Measurements from ENCODE around the gene GTF2IRD1. TPM values are rescaled to one million over a fixed set of nuclear protein-coding genes. Genes with fewer than 3 reads are reported as not detected.
"Not testable (repeated sequence)": the region's sequence is repeated elsewhere in the genome, so short reads cannot be mapped to it uniquely, and the experiment has no call there.

Gene GTF2IRD1
- polyA plus RNA-seq, 10 donors = 30.9 to 45.9 (median 38.7) TPM

DNA sequence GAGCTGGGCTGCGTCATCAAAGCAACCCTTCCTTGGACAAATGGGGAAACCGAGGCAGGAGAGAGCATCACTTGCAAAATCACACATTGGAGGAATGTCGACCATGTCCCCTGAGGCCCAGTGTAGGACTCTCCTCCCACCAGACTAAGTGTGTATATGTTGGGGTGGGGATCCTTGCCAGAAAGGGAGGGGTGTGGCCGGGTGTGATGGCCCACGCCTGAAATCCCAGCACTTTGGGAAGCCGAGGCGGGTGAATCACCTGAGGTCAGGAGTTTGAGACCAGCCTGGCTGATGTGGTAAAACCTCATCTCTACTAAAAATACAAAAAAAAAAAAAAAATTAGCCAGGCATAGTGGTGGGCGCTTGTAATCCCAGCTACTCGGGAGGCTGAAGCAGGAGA is 23.3 kb upstream of the GTF2IRD1 start:
- DNase-seq = not testable (repeated sequence)

- DNase-seq = no peak
Measured at GRCh38 chr7:74430961-74431466, 22.7 kb upstream of the GTF2IRD1 start.

DNA sequence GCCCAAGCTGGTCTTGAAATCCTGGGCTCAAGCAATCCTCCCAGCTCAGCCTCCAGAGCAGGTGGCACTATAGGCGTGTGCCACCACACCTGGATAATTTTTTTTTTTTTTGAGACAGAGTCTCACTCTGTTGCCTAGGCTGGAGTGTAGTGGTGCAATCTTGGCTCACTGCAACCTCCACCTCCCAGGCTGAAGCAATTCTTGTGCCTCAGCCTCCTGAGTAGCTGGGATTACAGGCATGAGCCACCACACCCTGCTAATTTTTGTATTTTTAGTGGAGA is 16.5 kb upstream of the GTF2IRD1 start:
- DNase-seq = not testable (repeated sequence)

GRCh38 chr7:74438327-74438726 is 15.4 kb upstream of the GTF2IRD1 start:
- no peak for DNase-seq

DNA sequence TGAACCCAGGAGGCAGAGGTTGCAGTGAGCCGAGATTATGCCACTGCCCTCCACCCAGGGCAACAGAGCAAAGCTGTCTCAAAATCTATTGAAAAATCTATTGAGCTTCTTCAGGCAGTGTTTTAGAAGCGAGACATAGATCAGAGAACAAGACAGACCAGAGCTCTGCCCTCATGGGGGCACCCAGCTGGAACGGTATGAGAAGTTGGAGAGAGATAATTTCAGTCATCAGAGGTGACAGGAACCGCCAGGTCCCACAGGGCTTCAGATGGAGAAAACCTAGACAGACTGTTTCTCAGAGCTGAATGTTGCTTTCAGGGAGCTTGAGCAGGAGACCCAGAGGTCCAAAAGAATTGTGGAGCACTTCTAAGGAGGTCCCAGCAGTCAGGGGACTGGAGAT is 14.2 kb upstream of the GTF2IRD1 start:
- DNase-seq = no peak

GRCh38 chr7:74440143-74440542 is 13.6 kb upstream of the GTF2IRD1 start:
- not testable (repeated sequence) for DNase-seq

GRCh38 chr7:74441801-74442200 is 11.9 kb upstream of the GTF2IRD1 start:
- no peak for DNase-seq

GRCh38 chr7:74443543-74444247 is 10.0 kb upstream of the GTF2IRD1 start:
- DNase-seq = peak in 1 of 3 donors; percentile 52

DNA sequence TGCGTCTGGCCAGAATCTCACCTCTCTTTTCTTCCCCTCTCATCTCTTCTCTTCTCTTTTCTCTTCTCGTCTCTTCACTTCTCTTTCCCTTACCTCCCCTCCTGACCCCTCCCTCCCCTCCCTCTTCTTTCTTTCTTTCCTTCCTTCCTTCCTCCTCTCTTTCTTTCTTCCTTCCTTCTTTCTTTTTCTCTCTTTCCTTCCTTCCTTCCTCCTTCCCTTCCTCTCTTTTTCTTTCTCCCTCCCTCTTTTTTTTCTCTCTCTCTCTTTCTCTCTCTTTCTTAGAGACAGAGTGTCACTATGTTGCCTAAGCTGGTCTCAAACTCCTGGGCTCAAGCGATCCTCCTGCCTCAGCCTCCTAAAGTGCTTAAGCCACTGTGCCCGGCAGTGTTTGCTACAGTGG is 4.6 kb upstream of the GTF2IRD1 start:
- DNase-seq = no peak

GRCh38 chr7:74449809-74450397 is 3.8 kb upstream of the GTF2IRD1 start:
- DNase-seq = peak in 1 of 3 donors; percentile 59

DNA sequence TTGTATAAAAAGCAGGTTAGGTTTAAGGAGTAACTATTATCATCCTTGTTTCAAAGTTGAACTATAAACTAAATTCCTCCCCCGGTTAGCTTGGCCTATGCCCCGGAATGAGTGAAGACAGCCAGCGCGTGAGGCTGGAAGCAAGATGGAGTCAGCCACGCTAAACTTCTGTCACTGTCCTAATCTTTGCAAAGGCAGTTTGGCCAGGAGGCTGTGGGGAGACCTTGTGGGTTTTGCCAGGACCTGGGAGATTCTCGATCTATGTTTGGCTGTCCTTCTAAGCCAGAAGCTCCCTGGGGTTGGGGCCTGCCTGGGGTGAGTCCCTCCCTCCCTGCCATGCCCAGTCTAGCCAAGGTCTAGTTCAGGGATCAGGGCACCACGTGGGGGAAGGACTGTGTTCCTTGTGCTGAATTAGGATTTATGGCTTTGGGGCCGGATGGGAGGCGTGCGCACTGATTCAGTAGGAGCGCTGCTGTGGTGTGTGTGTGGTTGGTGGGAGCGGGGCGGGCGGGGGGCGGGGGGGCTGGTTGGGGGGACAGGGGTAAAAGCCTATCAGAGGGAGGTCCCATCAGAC is 871 bp upstream of the GTF2IRD1 start:
- DNase-seq = peak in 1 of 3 donors; percentile 62

DNA sequence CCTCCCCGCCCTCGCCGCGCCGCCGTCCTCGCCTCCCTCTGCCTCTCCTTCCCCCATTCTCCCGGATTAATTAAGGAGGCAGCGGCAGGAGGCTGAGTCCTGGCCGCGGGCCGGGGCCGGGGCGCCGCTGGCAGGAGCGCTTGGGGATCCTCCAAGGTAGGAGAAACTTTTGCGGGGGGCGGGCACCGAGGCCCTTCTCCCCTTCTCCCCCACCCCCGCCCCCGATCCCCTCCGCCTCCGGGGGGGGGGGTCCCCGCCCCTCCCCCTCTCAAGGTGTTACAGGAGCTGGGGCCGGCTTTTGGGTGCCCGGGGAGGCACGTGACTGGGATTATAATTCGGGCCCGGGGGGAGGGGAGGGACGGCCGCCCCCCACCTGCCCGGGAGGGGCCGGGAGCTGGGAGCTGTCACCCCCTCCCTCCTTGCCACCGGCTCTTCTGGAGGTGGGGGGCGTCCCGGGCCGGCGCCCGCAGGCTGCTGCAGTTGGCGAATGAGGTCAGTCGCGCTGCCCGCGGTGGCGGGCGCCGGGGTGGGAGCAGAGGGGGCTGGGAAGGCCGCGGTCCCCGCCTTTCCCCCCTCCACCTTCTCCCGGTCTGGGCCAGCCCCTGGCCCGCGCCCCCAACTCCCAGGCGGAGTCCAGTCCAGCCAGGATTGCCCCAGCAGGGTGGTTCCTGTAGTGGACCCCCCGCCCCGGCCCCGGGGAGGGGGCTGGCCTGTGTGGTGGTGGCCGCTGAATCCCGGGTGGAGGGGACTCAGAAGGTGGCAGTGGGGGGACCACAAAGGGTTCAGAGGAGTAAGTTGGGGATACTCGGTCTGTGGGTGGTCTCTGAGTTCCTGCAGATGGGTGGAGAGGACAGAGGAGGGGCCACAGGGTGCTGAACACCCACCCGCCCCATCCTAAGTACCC is 567 bp downstream of the GTF2IRD1 start:
- peak in 2 of 3 donors; percentile 27 to 53 for DNase-seq

GRCh38 chr7:74454925-74455288 is 1.2 kb downstream of the GTF2IRD1 start:
- DNase-seq = peak in 1 of 3 donors; percentile 57

DNA sequence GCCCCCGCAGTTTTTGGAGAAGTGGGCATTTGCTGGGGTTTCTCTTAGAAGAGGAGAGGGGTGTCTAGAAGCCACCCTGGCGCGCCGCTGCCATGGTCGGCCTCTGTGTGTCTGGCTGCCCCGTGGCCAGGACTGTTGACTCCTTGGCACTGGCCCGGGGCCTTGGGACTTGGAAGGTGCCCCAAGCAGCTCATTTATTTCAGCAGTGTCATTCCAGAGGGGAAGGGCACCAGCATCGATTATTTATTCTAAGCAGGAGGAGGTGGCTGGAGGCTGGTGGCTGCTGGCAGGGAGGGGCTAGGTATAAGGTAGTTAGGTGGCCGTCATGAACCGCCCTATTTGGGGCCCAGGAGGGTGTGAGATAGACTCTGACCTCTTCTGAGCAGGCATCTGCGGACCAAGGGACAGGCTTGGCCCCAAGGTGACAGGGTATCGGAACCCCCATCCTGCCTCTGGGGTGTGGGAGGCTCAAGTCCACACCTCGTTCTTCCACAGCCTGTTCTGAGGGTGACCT is 1.6 kb downstream of the GTF2IRD1 start:
- DNase-seq = no peak

DNA sequence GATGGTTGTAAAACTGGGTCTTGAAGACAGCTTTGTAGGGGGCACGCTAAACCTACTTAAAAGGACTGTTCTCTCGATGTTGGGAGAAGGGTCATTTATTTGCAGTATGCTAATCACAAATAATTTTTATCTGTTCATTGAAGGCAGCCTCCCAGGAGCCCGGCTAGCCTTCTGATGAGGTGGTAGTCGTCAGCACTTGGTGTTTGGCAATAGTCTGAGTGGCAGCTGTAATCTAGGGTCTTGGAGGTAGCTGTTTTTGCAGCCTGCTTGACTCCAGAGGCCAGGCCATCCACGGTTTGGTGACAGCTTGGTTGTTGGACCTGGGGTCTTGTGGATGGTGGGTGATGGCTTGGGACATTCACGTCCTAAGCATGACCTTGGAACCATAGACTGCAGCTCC is 2.2 kb downstream of the GTF2IRD1 start:
- DNase-seq = no peak

- no peak for DNase-seq
Measured at GRCh38 chr7:74457007-74457406, 3.3 kb downstream of the GTF2IRD1 start.

- no peak for DNase-seq
Measured at GRCh38 chr7:74461970-74462706, 8.4 kb downstream of the GTF2IRD1 start.

DNA sequence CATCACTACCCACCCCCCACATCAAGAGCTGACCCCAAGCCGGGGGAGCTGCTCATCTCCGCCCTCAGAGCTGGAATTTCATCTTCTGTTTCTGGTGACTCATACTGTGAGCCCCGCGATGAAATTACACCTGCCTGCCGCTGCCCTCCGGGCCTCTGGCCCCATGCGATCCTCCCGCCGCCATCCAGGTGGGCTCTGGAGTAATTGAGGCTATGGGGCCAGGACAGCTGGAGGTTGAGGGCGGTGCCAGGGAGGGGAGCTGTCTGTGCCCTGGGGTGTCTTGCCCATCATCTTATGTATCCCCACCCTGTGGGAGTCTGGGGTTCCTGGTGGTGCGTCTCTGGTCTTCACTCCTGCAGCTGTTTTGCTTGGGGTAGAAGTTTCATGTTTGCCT is 9.0 kb downstream of the GTF2IRD1 start:
- DNase-seq = no peak

- DNase-seq = no peak
Measured at GRCh38 chr7:74464931-74465886, 11.5 kb downstream of the GTF2IRD1 start.

DNA sequence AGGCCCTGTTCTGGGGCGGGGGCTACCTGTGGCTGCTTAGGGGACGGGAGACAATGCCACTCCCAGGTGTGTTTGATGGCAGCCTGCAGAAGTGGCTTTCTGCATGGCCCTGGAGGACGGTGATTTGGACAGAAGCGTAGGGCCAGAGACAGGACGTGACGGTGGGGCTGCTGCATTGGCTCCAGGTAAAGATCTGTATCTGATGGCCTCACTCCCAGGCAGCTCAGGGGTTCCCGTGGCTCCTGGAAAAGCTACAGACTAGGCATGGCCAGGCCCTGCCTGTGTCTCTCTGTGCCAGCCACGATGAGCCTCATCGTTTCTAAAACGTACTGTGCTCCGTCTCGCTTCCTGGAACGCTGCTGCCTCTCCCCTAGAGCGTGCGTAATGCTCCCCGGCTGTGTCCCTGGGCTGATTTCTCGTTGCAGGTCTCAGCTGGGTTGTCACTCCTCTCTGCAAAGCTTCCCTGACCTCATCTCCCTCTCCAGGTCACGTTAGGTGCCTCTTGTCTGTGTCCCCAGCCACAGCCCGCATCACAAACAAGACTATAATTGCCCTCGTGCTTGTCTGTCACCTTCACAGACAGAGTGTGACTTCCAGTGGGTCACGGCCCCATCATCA is 12.6 kb downstream of the GTF2IRD1 start:
- DNase-seq = no peak
